Chondrocyte (in vitro differentiated cells): ENCODE measurements around the gene PPP1R11. TPM values are rescaled to one million over a fixed set of nuclear protein-coding genes. Genes with fewer than 3 reads are reported as not detected.

Source experiments
- DNase-seq: peaks from one replicate; pipeline ENCODE4 v3.0.0; 2021; ENCODE audit warnings: mixed read lengths, low spot score
- H3K27ac Mint-ChIP-seq: one replicate; pipeline ENCODE4 v1.8.0; 2021; ENCODE audit warnings: mild to moderate bottlenecking, moderate library complexity, mixed read lengths; ENCODE audit not compliant: unreplicated experiment
- H3K27me3 Mint-ChIP-seq: 2 replicates; pipeline ENCODE4 v1.8.0; 2021; ENCODE audit warnings: low read depth, mixed read lengths
- H3K36me3 Mint-ChIP-seq: 2 replicates; pipeline ENCODE4 v1.8.0; 2021; ENCODE audit warnings: low read depth, mixed read lengths
- H3K4me1 Mint-ChIP-seq: 2 replicates; pipeline ENCODE4 v1.8.0; 2021; ENCODE audit warnings: low read depth, mild to moderate bottlenecking, mixed read lengths
- H3K4me3 Mint-ChIP-seq: one replicate; pipeline ENCODE4 v1.8.0; 2021; ENCODE audit warnings: mild to moderate bottlenecking, moderate library complexity, mixed read lengths; ENCODE audit not compliant: unreplicated experiment
- H3K9me3 Mint-ChIP-seq: 2 replicates; pipeline ENCODE4 v1.8.0; 2021; ENCODE audit warnings: low read depth, mixed read lengths
- CTCF ChIP-seq: fragments of 200-600 bp; sonication (generic); IDR thresholded peaks from 2 replicates; pipeline ENCODE4 v1.5.0; 2021; ENCODE audit warnings: antibody characterized with exemption, mild to moderate bottlenecking, moderate library complexity
- total RNA-seq: library from RNA; stranded (reverse); gene quantifications from 3 replicates; pipeline ENCODE4 v1.2.1, GENCODE V29; 2021

PPP1R11 gene
- total RNA-seq, 1 donor from 2014 or later: 47.1 TPM

DNA sequence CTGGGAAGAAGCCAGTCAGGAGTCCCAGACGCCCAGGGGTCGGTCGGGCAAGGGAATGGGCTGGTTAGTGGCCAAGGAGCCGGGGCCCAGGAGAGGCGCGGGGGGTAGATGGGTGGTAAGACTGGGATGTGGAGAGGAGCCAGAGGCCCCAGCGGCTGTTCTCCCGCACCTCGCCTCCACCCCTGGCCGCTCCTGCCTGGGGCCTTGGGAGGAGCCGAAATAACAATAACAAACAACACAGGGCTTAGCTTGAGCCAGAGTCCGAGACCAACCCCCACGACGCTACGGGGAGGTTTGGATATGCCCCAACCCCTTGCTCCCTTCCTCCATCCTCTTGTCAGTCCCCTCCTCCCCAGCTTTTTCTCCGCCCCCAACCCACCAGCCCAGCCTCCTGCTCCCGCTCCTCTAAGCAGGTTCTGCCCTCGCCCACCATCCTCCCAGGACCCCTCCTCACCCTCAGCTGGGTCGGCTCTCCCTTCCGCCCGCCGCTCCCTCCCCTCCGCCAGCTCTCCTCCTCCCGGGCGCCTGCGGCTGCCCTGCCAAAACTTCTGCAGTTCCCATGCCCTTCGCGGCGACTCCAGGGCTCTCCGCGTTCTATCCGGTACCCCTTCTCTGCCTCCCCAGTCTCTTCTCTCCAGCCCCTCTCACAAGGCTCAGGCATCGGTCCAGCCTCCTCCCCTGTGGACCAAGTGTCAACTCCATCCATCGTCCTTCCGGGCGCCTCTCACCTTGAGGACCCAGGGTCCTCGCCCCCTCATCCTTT is 7.5 kb downstream of the PPP1R11 start:
- H3K27ac Mint-ChIP-seq: no peak overlapping the region
- H3K4me3 Mint-ChIP-seq: peak overlapping the region; percentile 65
- no peak for DNase-seq
- peaks cover 20% of the 10 kb centered on the region for H3K36me3 Mint-ChIP-seq
- peaks cover 82% of the 10 kb centered on the region for H3K27me3 Mint-ChIP-seq
- H3K4me1 Mint-ChIP-seq: peaks cover 32% of the 10 kb centered on the region
- no peaks in the 10 kb centered on the region for H3K9me3 Mint-ChIP-seq
- TF ChIP-seq CTCF: no peak

- peaks cover 12% of the 10 kb centered on the region for H3K36me3 Mint-ChIP-seq
- H3K4me1 Mint-ChIP-seq: peaks cover 32% of the 10 kb centered on the region
- no peak within 1 kb of the TSS for H3K27ac Mint-ChIP-seq
- H3K9me3 Mint-ChIP-seq: no peaks in the 10 kb centered on the region
- no peak for DNase-seq
- no peak for TF ChIP-seq CTCF
- H3K4me3 Mint-ChIP-seq: peak within 1 kb of the TSS; percentile 65
- peaks cover 79% of the 10 kb centered on the region for H3K27me3 Mint-ChIP-seq
Observed at GRCh38 chr6:30075094-30075789, 8.2 kb downstream of the PPP1R11 start, which contains the start of gene RNF39. TSS of gene RNF39 (minus strand) at chr6:30075769. CDS start at chr6:30075585, 184 bp downstream.

- peaks cover 25% of the 10 kb centered on the region for H3K4me1 Mint-ChIP-seq
- peaks cover 71% of the 10 kb centered on the region for H3K27me3 Mint-ChIP-seq
- no peak for DNase-seq
Observed at GRCh38 chr6:30075790-30076732, 9.1 kb downstream of the PPP1R11 start.

GRCh38 chr6:30077218-30077617 is 10.2 kb downstream of the PPP1R11 start:
- DNase-seq: no peak
- Mint-ChIP-seq H3K4me3 (no peak overlapping the region), H3K9me3 (no peaks in the 10 kb centered on the region), H3K4me1 (peaks cover 20% of the 10 kb centered on the region), H3K27ac (no peak overlapping the region), H3K27me3 (peaks cover 62% of the 10 kb centered on the region), H3K36me3 (peaks cover 3% of the 10 kb centered on the region)
- no peak for TF ChIP-seq CTCF

More at GRCh38 chr6:30075790-30076732, 9.1 kb downstream of the PPP1R11 start:
- TF ChIP-seq CTCF: peak; percentile 74
- peak overlapping the region; percentile 55 for H3K4me3 Mint-ChIP-seq
- no peaks in the 10 kb centered on the region for H3K9me3 Mint-ChIP-seq
- H3K27ac Mint-ChIP-seq: no peak overlapping the region
- H3K36me3 Mint-ChIP-seq: peaks cover 8% of the 10 kb centered on the region
